ENCODE results near the gene COL4A2. TPM values are rescaled to one million over a fixed set of nuclear protein-coding genes. Genes with fewer than 3 reads are reported as not detected.

COL4A2 gene
- total RNA-seq, 1 experiment from 2014 or later: 66.0 TPM

DNA sequence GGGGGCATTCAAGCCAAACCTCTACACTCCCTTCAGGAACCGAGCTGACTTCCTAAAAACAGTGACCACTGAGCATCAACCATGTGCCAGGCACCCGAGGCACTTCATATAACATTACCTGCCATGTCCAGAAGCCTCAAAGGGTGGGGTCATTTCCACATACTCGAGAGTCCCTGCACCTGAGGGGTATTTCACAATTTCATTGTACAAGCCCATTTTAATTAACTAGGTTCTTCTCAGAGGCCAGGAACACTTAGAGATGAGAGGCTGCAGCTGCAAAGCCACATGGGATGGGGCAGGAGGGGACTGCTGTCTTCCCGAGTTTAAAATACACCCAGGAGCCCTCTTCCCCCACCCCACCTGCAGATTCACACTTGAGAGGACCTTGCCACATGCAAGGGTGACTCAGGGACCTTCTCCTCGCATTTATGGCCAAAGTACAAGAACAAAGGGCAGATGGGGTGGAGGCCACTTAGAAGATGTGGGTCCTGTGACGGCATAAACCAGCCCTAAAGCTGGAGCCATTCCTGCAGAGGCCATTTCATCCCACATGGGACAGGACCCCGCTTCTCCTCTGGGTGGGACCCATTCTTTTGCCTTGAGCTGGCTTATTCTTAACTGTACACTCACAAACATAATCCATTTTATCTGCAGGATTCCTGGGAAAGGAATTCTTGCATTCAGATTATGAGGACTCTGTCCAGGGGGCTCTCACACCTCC is 210.6 kb downstream of the COL4A2 start:
- CTCF ChIA-PET: interaction anchor here (0.6 kb wide), 1 partner anchor 9 kb away, joined by 3 read pairs; no protein-coding TSS in a partner anchor
- TF ChIP-seq, protein P1, sequence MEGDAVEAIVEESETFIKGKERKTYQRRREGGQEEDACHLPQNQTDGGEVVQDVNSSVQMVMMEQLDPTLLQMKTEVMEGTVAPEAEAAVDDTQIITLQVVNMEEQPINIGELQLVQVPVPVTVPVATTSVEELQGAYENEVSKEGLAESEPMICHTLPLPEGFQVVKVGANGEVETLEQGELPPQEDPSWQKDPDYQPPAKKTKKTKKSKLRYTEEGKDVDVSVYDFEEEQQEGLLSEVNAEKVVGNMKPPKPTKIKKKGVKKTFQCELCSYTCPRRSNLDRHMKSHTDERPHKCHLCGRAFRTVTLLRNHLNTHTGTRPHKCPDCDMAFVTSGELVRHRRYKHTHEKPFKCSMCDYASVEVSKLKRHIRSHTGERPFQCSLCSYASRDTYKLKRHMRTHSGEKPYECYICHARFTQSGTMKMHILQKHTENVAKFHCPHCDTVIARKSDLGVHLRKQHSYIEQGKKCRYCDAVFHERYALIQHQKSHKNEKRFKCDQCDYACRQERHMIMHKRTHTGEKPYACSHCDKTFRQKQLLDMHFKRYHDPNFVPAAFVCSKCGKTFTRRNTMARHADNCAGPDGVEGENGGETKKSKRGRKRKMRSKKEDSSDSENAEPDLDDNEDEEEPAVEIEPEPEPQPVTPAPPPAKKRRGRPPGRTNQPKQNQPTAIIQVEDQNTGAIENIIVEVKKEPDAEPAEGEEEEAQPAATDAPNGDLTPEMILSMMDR (IDR thresholded peaks at IDR 0.05; ENCODE audit: unreplicated experiment): no peak
- Mint-ChIP-seq H3K27ac (ENCODE audit: low read depth, unreplicated experiment) (no peak overlapping the region), H3K27me3 (ENCODE audit: insufficient read depth, unreplicated experiment) (no peaks in the 10 kb centered on the region), H3K4me1 (ENCODE audit: insufficient read depth, unreplicated experiment) (peaks cover 5% of the 10 kb centered on the region), H3K4me3 (ENCODE audit: unreplicated experiment) (no peak overlapping the region), H3K9me3 (ENCODE audit: unreplicated experiment) (no peaks in the 10 kb centered on the region), H3K36me3 (ENCODE audit: insufficient read depth, unreplicated experiment) (no peaks in the 10 kb centered on the region)
- POLR2A ChIA-PET: interaction anchor here (0.7 kb wide), 1 partner anchor 39 kb away, joined by 3 read pairs; no protein-coding TSS in a partner anchor
- BruUV-seq (replicated peaks): no TSS peak
- peak; percentile 59 for DNase-seq (ENCODE audit: unreplicated experiment)
- intact Hi-C loops (cut with micrococcal nuclease): no loop called here

- H3K9me3 Mint-ChIP-seq (ENCODE audit: unreplicated experiment): no peaks in the 10 kb centered on the region
- POLR2A ChIA-PET: interaction anchor here (0.7 kb wide), 1 partner anchor 39 kb away, joined by 3 read pairs; no protein-coding TSS in a partner anchor
- no peaks in the 10 kb centered on the region for H3K36me3 Mint-ChIP-seq (ENCODE audit: insufficient read depth, unreplicated experiment)
- TF ChIP-seq, protein P1 (IDR thresholded peaks at IDR 0.05; ENCODE audit: unreplicated experiment): no peak
- no TSS peak for BruUV-seq (replicated peaks)
- CTCF ChIA-PET: interaction anchor here (0.6 kb wide), 1 partner anchor 10 kb away, joined by 3 read pairs; no protein-coding TSS in a partner anchor
- intact Hi-C loops (cut with micrococcal nuclease): no loop called here
- no peaks in the 10 kb centered on the region for H3K27me3 Mint-ChIP-seq (ENCODE audit: insufficient read depth, unreplicated experiment)
- DNase-seq (ENCODE audit: unreplicated experiment): no peak
- H3K4me1 Mint-ChIP-seq (ENCODE audit: insufficient read depth, unreplicated experiment): peaks cover 5% of the 10 kb centered on the region
- no peak overlapping the region for H3K27ac Mint-ChIP-seq (ENCODE audit: low read depth, unreplicated experiment)
- H3K4me3 Mint-ChIP-seq (ENCODE audit: unreplicated experiment): no peak overlapping the region
Observed at GRCh38 chr13:110518226-110518525, 211.1 kb downstream of the COL4A2 start.

DNA sequence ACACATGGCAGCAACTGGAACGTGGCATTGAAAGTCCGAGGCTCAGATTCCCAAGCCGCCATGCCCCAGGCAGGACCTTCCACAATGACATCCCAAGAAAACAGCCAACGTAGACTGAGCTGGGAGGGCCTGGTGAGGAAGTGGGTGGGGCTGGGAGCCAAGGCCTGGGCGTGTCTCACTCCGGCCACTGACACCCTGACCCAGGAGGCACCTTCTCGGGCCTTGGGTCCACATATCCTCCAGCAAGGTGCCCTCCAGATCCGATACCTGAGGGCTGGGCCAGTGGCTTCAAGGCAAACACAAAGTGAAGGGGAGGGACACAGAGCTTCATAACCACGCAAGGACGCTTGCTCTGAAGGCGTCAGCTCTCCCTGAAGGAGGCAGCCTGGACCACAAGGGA is 211.5 kb downstream of the COL4A2 start:
- intact Hi-C loops (cut with micrococcal nuclease): no loop called here
- DNase-seq (ENCODE audit: unreplicated experiment): no peak
- no TSS peak for BruUV-seq (replicated peaks)
- H3K9me3 Mint-ChIP-seq (ENCODE audit: unreplicated experiment): no peaks in the 10 kb centered on the region
- TF ChIP-seq, protein P1 (IDR thresholded peaks at IDR 0.05; ENCODE audit: unreplicated experiment): no peak
- H3K27me3 Mint-ChIP-seq (ENCODE audit: insufficient read depth, unreplicated experiment): no peaks in the 10 kb centered on the region
- H3K4me3 Mint-ChIP-seq (ENCODE audit: unreplicated experiment): no peak overlapping the region
- CTCF ChIA-PET: interaction anchor here (0.6 kb wide), 1 partner anchor 10 kb away, joined by 3 read pairs; no protein-coding TSS in a partner anchor
- POLR2A ChIA-PET: no interaction called here
- peaks cover 5% of the 10 kb centered on the region for H3K4me1 Mint-ChIP-seq (ENCODE audit: insufficient read depth, unreplicated experiment)
- H3K27ac Mint-ChIP-seq (ENCODE audit: low read depth, unreplicated experiment): no peak overlapping the region
- no peaks in the 10 kb centered on the region for H3K36me3 Mint-ChIP-seq (ENCODE audit: insufficient read depth, unreplicated experiment)

GRCh38 chr13:110519046-110519445 is 212.0 kb downstream of the COL4A2 start:
- no peaks in the 10 kb centered on the region for H3K9me3 Mint-ChIP-seq (ENCODE audit: unreplicated experiment)
- ChIA-PET CTCF (no interaction called here), POLR2A (no interaction called here)
- BruUV-seq (replicated peaks): no TSS peak
- H3K4me1 Mint-ChIP-seq (ENCODE audit: insufficient read depth, unreplicated experiment): peaks cover 6% of the 10 kb centered on the region
- no peak overlapping the region for H3K4me3 Mint-ChIP-seq (ENCODE audit: unreplicated experiment)
- H3K27ac Mint-ChIP-seq (ENCODE audit: low read depth, unreplicated experiment): no peak overlapping the region
- intact Hi-C loops (cut with micrococcal nuclease): no loop called here
- no peak for DNase-seq (ENCODE audit: unreplicated experiment)
- no peaks in the 10 kb centered on the region for H3K36me3 Mint-ChIP-seq (ENCODE audit: insufficient read depth, unreplicated experiment)
- no peaks in the 10 kb centered on the region for H3K27me3 Mint-ChIP-seq (ENCODE audit: insufficient read depth, unreplicated experiment)
- TF ChIP-seq, protein P1 (IDR thresholded peaks at IDR 0.05; ENCODE audit: unreplicated experiment): no peak
